Ectodermal cell (in vitro differentiated cells): Measurements from ENCODE around the gene SOCS2.
"Not testable (repeated sequence)": the region's sequence is repeated elsewhere in the genome, so short reads cannot be mapped to it uniquely, and the experiment has no call there.

Experiments
- H3K27ac ChIP-seq: 2 replicates; pipeline ENCODE4 v1.7.0; 2013; ENCODE audit warnings: mild to moderate bottlenecking, low read depth, low read length; ENCODE audit not compliant: insufficient read depth, poor library complexity, severe bottlenecking
- H3K27me3 ChIP-seq: 2 replicates; pipeline ENCODE4 v1.7.0; 2013; ENCODE audit warnings: mild to moderate bottlenecking, low read length; ENCODE audit not compliant: insufficient read depth, control insufficient read depth, poor library complexity, severe bottlenecking
- H3K36me3 ChIP-seq: one replicate; pipeline ENCODE4 v1.7.0; 2013; ENCODE audit warnings: low read length; ENCODE audit not compliant: control insufficient read depth, insufficient read depth
- H3K4me1 ChIP-seq: one replicate; pipeline ENCODE4 v1.7.0; 2013; ENCODE audit warnings: low read length; ENCODE audit not compliant: control insufficient read depth, insufficient read depth
- H3K4me3 ChIP-seq: 2 replicates; pipeline ENCODE4 v1.7.0; 2013; ENCODE audit warnings: low read depth, low read length, control low read depth; ENCODE audit not compliant: insufficient read depth
- H3K9me3 ChIP-seq: 2 replicates; pipeline ENCODE4 v1.7.0; 2013; ENCODE audit warnings: mild to moderate bottlenecking, low read length, moderate library complexity; ENCODE audit not compliant: control insufficient read depth
- WGBS, 2 experiments: methylation state at CpG; one replicate each; pipeline ENCODE4 v1.1.7; 2013; ENCODE audit warnings: missing lambda C conversion rate in 2 of 2; 5-methylcytosine and 5-hydroxymethylcytosine counted together

SOCS2 gene

DNA sequence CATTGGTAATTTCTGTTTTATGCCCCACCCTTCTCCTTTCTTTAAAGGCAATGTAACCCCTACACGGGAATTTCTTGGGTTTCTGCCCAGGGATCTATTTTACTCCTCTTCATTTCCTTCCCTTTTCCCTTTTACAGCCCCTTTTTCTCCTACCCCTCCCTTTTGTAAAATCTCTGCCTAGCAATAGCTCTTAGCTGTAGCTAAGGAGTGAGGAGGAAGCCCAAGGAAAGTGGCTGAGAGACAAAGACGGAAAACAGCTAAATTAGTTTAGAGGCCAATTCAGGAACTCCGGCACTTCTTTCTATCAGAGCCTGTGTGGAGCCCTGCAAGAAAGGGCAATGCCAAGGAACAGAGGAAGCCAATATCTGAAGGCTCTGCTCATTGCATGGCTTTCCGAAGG, 40.3 kb downstream of the SOCS2 start:
- 49 to 52% methylated on average over 4 of the region's 4 CpGs for WGBS, 2 experiments
- Histone ChIP-seq H3K9me3 (no peaks in the 10 kb centered on the region), H3K27me3 (no peaks in the 10 kb centered on the region), H3K27ac (no peak overlapping the region), H3K4me3 (no peak overlapping the region), H3K4me1 (peaks cover 3% of the 10 kb centered on the region), H3K36me3 (no peaks in the 10 kb centered on the region)

GRCh38 chr12:93614917-93615596, 42.6 kb downstream of the SOCS2 start:
- no peak overlapping the region for H3K27ac ChIP-seq

DNA sequence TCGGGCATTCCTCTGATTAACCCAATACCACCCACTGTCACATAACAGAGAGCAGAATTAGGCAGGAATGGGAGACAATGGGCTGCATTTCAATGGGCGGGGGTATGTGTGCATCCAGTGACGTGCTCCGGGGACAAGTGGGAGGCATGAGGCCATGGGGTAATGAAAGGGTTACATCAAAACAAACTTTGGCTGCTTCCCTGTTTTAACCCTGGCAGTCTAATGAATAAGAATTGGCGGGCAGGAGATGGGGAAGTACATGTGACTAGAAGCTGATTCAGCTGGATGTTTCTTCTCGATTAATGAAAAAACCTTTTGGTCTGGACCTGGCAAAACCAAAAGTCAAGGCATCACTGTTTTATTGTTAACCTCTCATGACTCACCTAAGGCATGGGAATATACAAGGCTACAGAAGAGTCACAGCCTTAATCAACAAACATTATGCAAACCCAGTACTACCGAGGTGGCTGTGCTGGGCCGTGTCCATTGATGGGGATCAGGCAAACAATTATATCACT, 44.2 kb downstream of the SOCS2 start:
- Histone ChIP-seq H3K27ac (no peak overlapping the region), H3K27me3 (no peaks in the 10 kb centered on the region), H3K4me1 (peaks cover 3% of the 10 kb centered on the region), H3K4me3 (no peak overlapping the region), H3K9me3 (no peaks in the 10 kb centered on the region), H3K36me3 (no peaks in the 10 kb centered on the region)
- 17 to 25% methylated on average over 8 of the region's 8 CpGs for WGBS, 2 experiments

More at GRCh38 chr12:93614917-93615596, 42.6 kb downstream of the SOCS2 start:
- no peaks in the 10 kb centered on the region for H3K27me3 ChIP-seq
- 69 to 80% methylated on average over 2 of the region's 2 CpGs for WGBS, 2 experiments
- H3K4me3 ChIP-seq = no peak overlapping the region
- H3K9me3 ChIP-seq = no peaks in the 10 kb centered on the region
- peaks cover 3% of the 10 kb centered on the region for H3K4me1 ChIP-seq
- no peaks in the 10 kb centered on the region for H3K36me3 ChIP-seq

DNA sequence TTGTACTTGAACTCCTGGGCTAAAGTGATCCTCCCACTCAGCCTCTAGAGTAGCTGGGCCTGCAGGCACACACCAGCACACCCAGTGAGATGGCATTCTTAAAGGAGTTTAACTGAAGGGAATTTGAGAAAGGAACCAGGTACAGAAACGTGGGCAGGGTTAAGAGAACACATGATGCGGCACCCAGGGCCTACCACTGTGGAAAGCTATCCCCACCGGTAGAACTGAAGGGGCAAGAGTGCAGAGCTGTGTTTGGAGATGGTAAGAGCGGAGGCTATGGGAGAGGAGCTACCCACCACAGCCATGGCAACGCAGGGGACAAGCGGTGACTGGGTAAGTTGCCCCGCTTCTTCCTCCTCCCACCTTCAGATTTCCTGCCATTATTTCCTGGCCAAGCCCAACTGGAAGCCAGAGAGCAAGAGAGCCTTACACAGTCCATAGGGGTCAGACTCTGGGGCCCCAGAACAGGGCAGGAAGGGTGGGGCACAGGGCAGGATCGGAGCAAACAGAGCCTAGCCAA, 46.5 kb downstream of the SOCS2 start:
- H3K27me3 ChIP-seq = no peaks in the 10 kb centered on the region
- no peak overlapping the region for H3K27ac ChIP-seq
- H3K4me1 ChIP-seq = peaks cover 3% of the 10 kb centered on the region
- no peaks in the 10 kb centered on the region for H3K36me3 ChIP-seq
- 91 to 94% methylated on average over 8 of the region's 8 CpGs for WGBS, 2 experiments
- H3K4me3 ChIP-seq = no peak overlapping the region
- no peaks in the 10 kb centered on the region for H3K9me3 ChIP-seq

DNA sequence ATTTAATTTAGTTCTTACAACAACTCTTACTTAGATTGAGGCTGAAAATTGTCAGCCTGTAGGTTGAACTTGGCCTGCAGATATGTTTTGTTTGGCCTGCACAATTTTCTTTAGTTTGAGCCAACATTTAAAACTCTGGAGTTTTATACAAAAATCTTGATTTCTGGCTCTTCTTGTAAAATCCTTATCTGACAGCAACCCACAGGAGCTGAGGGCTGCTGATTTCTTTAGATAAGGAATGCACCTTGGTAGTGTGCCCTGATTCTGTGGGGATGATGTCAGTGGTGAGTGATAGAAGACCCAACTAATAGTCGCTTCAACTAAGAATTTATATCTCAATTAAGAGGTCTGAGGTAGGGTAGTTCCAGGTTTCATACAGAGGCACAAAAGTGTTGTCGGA, 49.5 kb downstream of the SOCS2 start:
- Histone ChIP-seq H3K4me1 (peaks cover under 1% of the 10 kb centered on the region), H3K27me3 (no peaks in the 10 kb centered on the region), H3K27ac (no peak overlapping the region), H3K4me3 (no peak overlapping the region), H3K36me3 (no peaks in the 10 kb centered on the region), H3K9me3 (no peaks in the 10 kb centered on the region)
- WGBS, 2 experiments = 93 to 95% methylated on average over 2 of the region's 2 CpGs

DNA sequence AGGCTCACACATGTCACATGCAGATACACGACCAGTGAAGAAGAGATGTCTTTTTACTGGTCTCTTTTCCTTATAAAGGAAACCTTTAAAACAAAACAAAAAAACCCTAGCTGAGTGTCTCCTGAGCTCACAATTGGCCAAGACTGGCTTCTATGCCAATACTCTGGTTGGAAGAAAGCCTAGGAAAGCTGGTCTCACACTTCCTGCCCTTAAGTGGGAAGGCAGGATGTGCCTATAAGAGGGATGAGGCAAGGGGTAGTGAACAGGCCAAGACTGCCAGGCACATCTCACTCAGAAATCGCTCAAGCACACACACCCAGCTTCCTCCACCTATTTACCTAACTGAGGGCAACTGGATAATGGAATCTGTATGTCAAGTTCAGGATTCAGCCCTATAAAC, 50.0 kb downstream of the SOCS2 start:
- 73 to 92% methylated on average over 1 to 2 of the region's 2 CpGs for WGBS, 2 experiments
- Histone ChIP-seq H3K36me3 (no peaks in the 10 kb centered on the region), H3K4me3 (no peak overlapping the region), H3K9me3 (no peaks in the 10 kb centered on the region), H3K27ac (no peak overlapping the region), H3K4me1 (no peaks in the 10 kb centered on the region), H3K27me3 (no peaks in the 10 kb centered on the region)

- Histone ChIP-seq H3K9me3 (no peaks in the 10 kb centered on the region), H3K27ac (no peak overlapping the region), H3K4me3 (no peak overlapping the region), H3K27me3 (no peaks in the 10 kb centered on the region), H3K4me1 (no peaks in the 10 kb centered on the region), H3K36me3 (no peaks in the 10 kb centered on the region)
- WGBS, 2 experiments = 82 to 93% methylated on average over 2 of the region's 2 CpGs
Observed at GRCh38 chr12:93624595-93625294, 52.3 kb downstream of the SOCS2 start.

DNA sequence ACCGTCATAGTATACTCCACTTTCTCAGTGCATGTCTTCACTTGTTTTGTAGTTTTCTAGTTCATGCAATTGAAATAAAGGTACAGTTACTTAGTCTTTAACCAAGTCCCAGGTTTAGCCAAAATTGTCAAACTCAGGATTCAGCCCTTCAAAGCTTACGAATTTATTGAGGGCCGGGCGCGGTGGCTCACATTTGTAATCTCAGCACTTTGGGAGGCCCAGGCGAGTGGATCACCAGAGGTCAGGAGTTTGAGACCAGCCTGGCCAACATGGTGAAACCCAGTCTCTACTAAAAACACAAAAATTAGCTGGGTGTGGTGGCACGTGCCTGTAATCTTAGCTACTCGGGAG, 52.8 kb downstream of the SOCS2 start:
- not testable (repeated sequence) for H3K27ac ChIP-seq, H3K4me1 ChIP-seq
- WGBS, 2 experiments = 95 to 97% methylated on average over 8 of the region's 8 CpGs

DNA sequence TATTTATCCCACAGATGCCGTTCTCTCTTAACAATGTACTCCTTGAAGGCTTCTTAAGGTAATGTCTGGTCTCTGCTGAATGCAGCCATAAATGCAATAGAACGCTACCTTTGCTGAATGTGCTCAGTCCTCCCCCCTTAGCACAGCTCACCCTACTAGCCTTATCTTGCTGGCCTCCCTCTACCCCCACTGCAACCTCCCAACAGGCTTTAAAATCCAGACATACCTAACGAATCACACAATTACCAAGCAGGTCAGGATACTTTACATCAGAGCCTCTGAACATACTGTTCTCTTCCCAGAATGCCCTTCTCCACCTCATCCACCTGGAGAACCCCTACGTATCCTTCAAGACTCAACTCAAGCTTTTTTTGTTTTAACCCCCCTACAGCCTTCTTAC, 53.7 kb downstream of the SOCS2 start:
- no peak overlapping the region for H3K27ac ChIP-seq
- no peaks in the 10 kb centered on the region for H3K27me3 ChIP-seq
- no peaks in the 10 kb centered on the region for H3K9me3 ChIP-seq
- 90 to 94% methylated on average over 4 of the region's 4 CpGs for WGBS, 2 experiments
- H3K4me1 ChIP-seq = no peaks in the 10 kb centered on the region
- no peaks in the 10 kb centered on the region for H3K36me3 ChIP-seq
- no peak overlapping the region for H3K4me3 ChIP-seq

More for the DNA sequence above, 52.8 kb downstream of the SOCS2 start:
- H3K36me3 ChIP-seq, H3K9me3 ChIP-seq, H3K27me3 ChIP-seq, H3K4me3 ChIP-seq: not testable (repeated sequence)
